Smooth muscle cell (in vitro differentiated cells): ENCODE measurements around the gene MUC22. TPM values are rescaled to one million over a fixed set of nuclear protein-coding genes. Genes with fewer than 3 reads are reported as not detected.

Experiments
- DNase-seq: peaks from one replicate; lab custom pipeline; 2025; ENCODE audit not compliant: unreplicated experiment; lab: John Stamatoyannopoulos, UW
- H2AFZ ChIP-seq: fragments of 200-600 bp; sonication (generic); 2 replicates; pipeline ENCODE4 v1.6.0; 2016; ENCODE audit warnings: antibody characterized with exemption, low read depth, mild to moderate bottlenecking
- H3F3A ChIP-seq: fragments of 200-600 bp; sonication (generic); 2 replicates; pipeline ENCODE4 v1.6.0; 2017; ENCODE audit warnings: antibody characterized with exemption, low read depth
- H3K27ac ChIP-seq: fragments of 200-600 bp; sonication (generic); 2 replicates; pipeline ENCODE4 v1.5.1; 2016; ENCODE audit warnings: low read depth, mild to moderate bottlenecking
- H3K27me3 ChIP-seq: fragments of 200-600 bp; sonication (generic); 2 replicates; pipeline ENCODE4 v1.6.1; 2016; ENCODE audit warnings: low read depth, mild to moderate bottlenecking
- H3K36me3 ChIP-seq: fragments of 200-600 bp; sonication (generic); 2 replicates; pipeline ENCODE4 v1.5.1; 2016; ENCODE audit warnings: low read depth
- H3K4me1 ChIP-seq: fragments of 200-600 bp; sonication (generic); 2 replicates; pipeline ENCODE4 v1.5.1; 2016; ENCODE audit warnings: low read depth
- H3K4me2 ChIP-seq: fragments of 200-600 bp; sonication (generic); 2 replicates; pipeline ENCODE4 v1.6.0; 2016; ENCODE audit warnings: mild to moderate bottlenecking
- H3K4me3 ChIP-seq: fragments of 200-600 bp; sonication (generic); 2 replicates; pipeline ENCODE4 v1.5.1; 2016; ENCODE audit warnings: mild to moderate bottlenecking
- H3K79me2 ChIP-seq: fragments of 200-600 bp; sonication (generic); 2 replicates; pipeline ENCODE4 v1.6.0; 2016; ENCODE audit warnings: low read depth, mild to moderate bottlenecking
- H3K9ac ChIP-seq: fragments of 200-600 bp; sonication (generic); 2 replicates; pipeline ENCODE4 v1.6.0; 2016; ENCODE audit warnings: low read depth
- H3K9me3 ChIP-seq: fragments of 200-600 bp; sonication (generic); replicated peaks from 2 replicates; pipeline ENCODE4 v1.5.1; 2016; ENCODE audit warnings: low read depth
- H4K20me1 ChIP-seq: fragments of 200-600 bp; sonication (generic); 2 replicates; pipeline ENCODE4 v1.6.0; 2016; ENCODE audit warnings: low read depth
- CTCF ChIP-seq: fragments of 200-600 bp; sonication (generic); IDR thresholded peaks from 2 replicates; pipeline ENCODE4 v1.5.1; 2017; ENCODE audit warnings: borderline replicate concordance, mild to moderate bottlenecking, antibody characterized with exemption; ENCODE audit not compliant: insufficient read depth, poor library complexity, severe bottlenecking
- WGBS: methylation state at CpG from one replicate; pipeline ENCODE4 v1.1.7; 2016; ENCODE audit warnings: low lambda C conversion rate; 5-methylcytosine and 5-hydroxymethylcytosine counted together
- polyA plus RNA-seq: library from polyadenylated mRNA; unstranded; fragments of >200 nt; fragmentation: Nextera tagmentation; extraction: Ambion mirVana; gene quantifications from 2 replicates; pipeline ENCODE4 v1.2.1, GENCODE V29; 2016
- total RNA-seq: library from RNA; depleted of rRNA; stranded (reverse); fragments of >200 nt; gene quantifications from 2 replicates; pipeline ENCODE4 v1.2.3, GENCODE V29; 2014

The MUC22 gene
- total and polyA plus RNA-seq, 2 experiments from 2014 or later = not detected

GRCh38 chr6:31053873-31054272, 43.6 kb downstream of the MUC22 start:
- Histone ChIP-seq H3K4me1 (peaks cover 20% of the 10 kb centered on the region), H3F3A (no peaks in the 10 kb centered on the region), H4K20me1 (no peaks in the 10 kb centered on the region), H3K27me3 (no peaks in the 10 kb centered on the region), H3K4me2 (no peak overlapping the region), H3K27ac (no peak overlapping the region), H2AFZ (no peak overlapping the region), H3K79me2 (no peaks in the 10 kb centered on the region), H3K36me3 (no peaks in the 10 kb centered on the region), H3K9ac (no peak overlapping the region), H3K4me3 (no peak overlapping the region), H3K9me3 (no peaks in the 10 kb centered on the region)
- 60% methylated on average over 8 of the region's 8 CpGs for WGBS
- no peak for TF ChIP-seq CTCF
- DNase-seq = no peak

GRCh38 chr6:31055441-31055840, 45.2 kb downstream of the MUC22 start:
- WGBS = 88% methylated on average over 4 of the region's 4 CpGs
- H3K27ac ChIP-seq = no peak overlapping the region
- H2AFZ ChIP-seq = no peak overlapping the region
- no peaks in the 10 kb centered on the region for H4K20me1 ChIP-seq
- no peak overlapping the region for H3K9ac ChIP-seq
- peaks cover 20% of the 10 kb centered on the region for H3K4me1 ChIP-seq
- no peaks in the 10 kb centered on the region for H3K27me3 ChIP-seq
- no peak for TF ChIP-seq CTCF
- no peaks in the 10 kb centered on the region for H3K9me3 ChIP-seq
- no peaks in the 10 kb centered on the region for H3K36me3 ChIP-seq
- H3K79me2 ChIP-seq = no peaks in the 10 kb centered on the region
- H3K4me2 ChIP-seq = no peak overlapping the region
- DNase-seq = no peak
- no peak overlapping the region for H3K4me3 ChIP-seq
- H3F3A ChIP-seq = no peaks in the 10 kb centered on the region

DNA sequence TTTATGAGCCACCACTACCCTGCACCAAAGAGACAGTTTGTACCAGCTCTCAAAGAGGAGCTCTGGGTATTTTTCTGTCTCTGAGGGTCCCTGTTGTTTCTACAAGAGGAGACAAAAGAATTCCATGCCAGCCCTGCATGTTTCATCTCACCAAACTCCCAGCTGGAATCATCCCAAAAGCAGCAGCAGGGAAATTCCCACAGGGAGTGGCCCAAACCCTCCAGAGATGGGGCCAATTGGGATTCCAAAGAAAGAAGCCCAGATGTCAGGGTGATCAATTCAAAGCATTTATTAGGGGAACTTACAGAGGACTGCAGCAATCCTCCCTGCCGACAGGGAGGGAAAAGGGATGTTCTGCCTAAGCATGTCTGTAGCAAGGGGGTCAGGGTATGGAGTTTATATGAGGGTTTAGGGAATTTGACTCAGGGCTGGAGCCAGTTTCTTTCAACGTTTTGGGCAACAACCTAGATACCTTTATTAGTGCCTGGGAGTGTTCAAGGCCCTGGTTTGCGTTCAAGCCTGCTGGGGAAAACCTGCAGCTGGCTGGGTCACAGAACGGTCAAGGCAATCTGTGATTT, 47.2 kb downstream of the MUC22 start:
- Histone ChIP-seq H3K36me3 (no peaks in the 10 kb centered on the region), H3K4me1 (peaks cover 20% of the 10 kb centered on the region), H2AFZ (no peak overlapping the region), H3K27ac (no peak overlapping the region), H3K4me3 (no peak overlapping the region), H3F3A (no peaks in the 10 kb centered on the region), H3K79me2 (no peaks in the 10 kb centered on the region), H3K9me3 (no peaks in the 10 kb centered on the region), H3K9ac (no peak overlapping the region), H3K27me3 (peaks cover 9% of the 10 kb centered on the region), H3K4me2 (no peak overlapping the region), H4K20me1 (no peaks in the 10 kb centered on the region)
- WGBS = 65% methylated on average over 4 of the region's 4 CpGs
- no peak for DNase-seq
- no peak for TF ChIP-seq CTCF
